ENCODE data around the gene RNU5B-1.

The RNU5B-1 gene

GRCh38 chr15:65327651-65328393 lies 23.3 kb downstream of the RNU5B-1 start:
- no peaks in the 10 kb centered on the region for H3K36me3 Mint-ChIP-seq (ENCODE audit: low read depth)
- H3K27me3 Mint-ChIP-seq = peaks cover 27% of the 10 kb centered on the region
- intact Hi-C loops (cut with micrococcal nuclease) = no loop called here
- no peak overlapping the region for H3K27ac Mint-ChIP-seq
- peaks cover 5% of the 10 kb centered on the region for H3K4me1 Mint-ChIP-seq (ENCODE audit: low read depth)
- no peaks in the 10 kb centered on the region for H3K9me3 Mint-ChIP-seq
- no peak overlapping the region for H3K4me3 Mint-ChIP-seq

- peaks cover 23% of the 10 kb centered on the region for H3K27me3 Mint-ChIP-seq
- peaks cover 5% of the 10 kb centered on the region for H3K4me1 Mint-ChIP-seq (ENCODE audit: low read depth)
- H3K27ac Mint-ChIP-seq = no peak overlapping the region
- intact Hi-C loops (cut with micrococcal nuclease) = no loop called here
- H3K9me3 Mint-ChIP-seq = no peaks in the 10 kb centered on the region
- H3K36me3 Mint-ChIP-seq (ENCODE audit: low read depth) = no peaks in the 10 kb centered on the region
- H3K4me3 Mint-ChIP-seq = no peak overlapping the region
Observed at GRCh38 chr15:65328506-65329287, 24.2 kb downstream of the RNU5B-1 start.

- H3K27me3 Mint-ChIP-seq = peaks cover 24% of the 10 kb centered on the region
- no peak overlapping the region for H3K27ac Mint-ChIP-seq
- H3K4me1 Mint-ChIP-seq (ENCODE audit: low read depth) = peaks cover 5% of the 10 kb centered on the region
- no peak overlapping the region for H3K4me3 Mint-ChIP-seq
- intact Hi-C loops (cut with micrococcal nuclease) = no loop called here
- H3K36me3 Mint-ChIP-seq (ENCODE audit: low read depth) = no peaks in the 10 kb centered on the region
- H3K9me3 Mint-ChIP-seq = no peaks in the 10 kb centered on the region
Observed at GRCh38 chr15:65329288-65329983, 25.0 kb downstream of the RNU5B-1 start.

GRCh38 chr15:65329984-65330735 lies 25.7 kb downstream of the RNU5B-1 start:
- no peak overlapping the region for H3K4me3 Mint-ChIP-seq
- peaks cover 24% of the 10 kb centered on the region for H3K27me3 Mint-ChIP-seq
- intact Hi-C loops (cut with micrococcal nuclease) = no loop called here
- H3K36me3 Mint-ChIP-seq (ENCODE audit: low read depth) = no peaks in the 10 kb centered on the region
- no peak overlapping the region for H3K27ac Mint-ChIP-seq
- H3K4me1 Mint-ChIP-seq (ENCODE audit: low read depth) = peaks cover 5% of the 10 kb centered on the region
- no peaks in the 10 kb centered on the region for H3K9me3 Mint-ChIP-seq

GRCh38 chr15:65330934-65331645 lies 26.6 kb downstream of the RNU5B-1 start:
- H3K4me1 Mint-ChIP-seq (ENCODE audit: low read depth) = peaks cover 5% of the 10 kb centered on the region
- H3K36me3 Mint-ChIP-seq (ENCODE audit: low read depth) = no peaks in the 10 kb centered on the region
- H3K27ac Mint-ChIP-seq = no peak overlapping the region
- H3K9me3 Mint-ChIP-seq = no peaks in the 10 kb centered on the region
- H3K4me3 Mint-ChIP-seq = no peak overlapping the region
- peaks cover 20% of the 10 kb centered on the region for H3K27me3 Mint-ChIP-seq
- intact Hi-C loops (cut with micrococcal nuclease) = no loop called here

- intact Hi-C loops (cut with micrococcal nuclease) = no loop called here
- Mint-ChIP-seq H3K27me3 (peaks cover 14% of the 10 kb centered on the region), H3K36me3 (ENCODE audit: low read depth) (no peaks in the 10 kb centered on the region), H3K4me1 (ENCODE audit: low read depth) (peaks cover 5% of the 10 kb centered on the region), H3K4me3 (no peak overlapping the region), H3K27ac (no peak overlapping the region), H3K9me3 (no peaks in the 10 kb centered on the region)
Observed at GRCh38 chr15:65331811-65332210, 27.3 kb downstream of the RNU5B-1 start.

- Mint-ChIP-seq H3K36me3 (ENCODE audit: low read depth) (no peaks in the 10 kb centered on the region), H3K27me3 (peaks cover 11% of the 10 kb centered on the region), H3K27ac (no peak overlapping the region), H3K4me3 (no peak overlapping the region), H3K9me3 (no peaks in the 10 kb centered on the region), H3K4me1 (ENCODE audit: low read depth) (peaks cover 5% of the 10 kb centered on the region)
- intact Hi-C loops (cut with micrococcal nuclease) = no loop called here
Observed at GRCh38 chr15:65332391-65333147, 28.1 kb downstream of the RNU5B-1 start.

GRCh38 chr15:65333148-65333820 lies 28.8 kb downstream of the RNU5B-1 start:
- H3K4me1 Mint-ChIP-seq (ENCODE audit: low read depth) = no peaks in the 10 kb centered on the region
- H3K27me3 Mint-ChIP-seq = peaks cover 4% of the 10 kb centered on the region

GRCh38 chr15:65333856-65334255 lies 29.4 kb downstream of the RNU5B-1 start:
- no peaks in the 10 kb centered on the region for H3K9me3 Mint-ChIP-seq
- no peaks in the 10 kb centered on the region for H3K36me3 Mint-ChIP-seq (ENCODE audit: low read depth)
- intact Hi-C loops (cut with micrococcal nuclease) = no loop called here
- H3K4me3 Mint-ChIP-seq = no peak overlapping the region
- no peaks in the 10 kb centered on the region for H3K4me1 Mint-ChIP-seq (ENCODE audit: low read depth)
- peaks cover 9% of the 10 kb centered on the region for H3K27me3 Mint-ChIP-seq
- H3K27ac Mint-ChIP-seq = no peak overlapping the region

More at GRCh38 chr15:65333148-65333820, 28.8 kb downstream of the RNU5B-1 start:
- Mint-ChIP-seq H3K36me3 (ENCODE audit: low read depth) (no peaks in the 10 kb centered on the region), H3K9me3 (no peaks in the 10 kb centered on the region), H3K4me3 (no peak overlapping the region), H3K27ac (no peak overlapping the region)
- intact Hi-C loops (cut with micrococcal nuclease) = no loop called here

- peaks cover 10% of the 10 kb centered on the region for H3K27me3 Mint-ChIP-seq
- H3K4me3 Mint-ChIP-seq = no peak overlapping the region
- H3K9me3 Mint-ChIP-seq = no peaks in the 10 kb centered on the region
- H3K4me1 Mint-ChIP-seq (ENCODE audit: low read depth) = no peaks in the 10 kb centered on the region
- no peaks in the 10 kb centered on the region for H3K36me3 Mint-ChIP-seq (ENCODE audit: low read depth)
- no peak overlapping the region for H3K27ac Mint-ChIP-seq
- intact Hi-C loops (cut with micrococcal nuclease) = no loop called here
Observed at GRCh38 chr15:65334586-65335231, 30.2 kb downstream of the RNU5B-1 start.

- intact Hi-C loops (cut with micrococcal nuclease) = no loop called here
- Mint-ChIP-seq H3K4me3 (no peak overlapping the region), H3K9me3 (no peaks in the 10 kb centered on the region), H3K27ac (no peak overlapping the region), H3K36me3 (ENCODE audit: low read depth) (no peaks in the 10 kb centered on the region), H3K4me1 (ENCODE audit: low read depth) (no peaks in the 10 kb centered on the region), H3K27me3 (peaks cover 16% of the 10 kb centered on the region)
Observed at GRCh38 chr15:65335278-65336055, 31.0 kb downstream of the RNU5B-1 start.
